GM21737 (cell line): ENCODE results near the gene SH3PXD2A.
"Not testable (repeated sequence)": the region's sequence is repeated elsewhere in the genome, so short reads cannot be mapped to it uniquely, and the experiment has no call there.

Source experiments
- ATAC-seq: cut with Tn5 transposase; IDR thresholded peaks from one replicate; pipeline ENCODE4 v1.9.1; 2021; ENCODE audit warnings: mild to moderate bottlenecking, moderate library complexity; ENCODE audit not compliant: unreplicated experiment

SH3PXD2A gene

DNA sequence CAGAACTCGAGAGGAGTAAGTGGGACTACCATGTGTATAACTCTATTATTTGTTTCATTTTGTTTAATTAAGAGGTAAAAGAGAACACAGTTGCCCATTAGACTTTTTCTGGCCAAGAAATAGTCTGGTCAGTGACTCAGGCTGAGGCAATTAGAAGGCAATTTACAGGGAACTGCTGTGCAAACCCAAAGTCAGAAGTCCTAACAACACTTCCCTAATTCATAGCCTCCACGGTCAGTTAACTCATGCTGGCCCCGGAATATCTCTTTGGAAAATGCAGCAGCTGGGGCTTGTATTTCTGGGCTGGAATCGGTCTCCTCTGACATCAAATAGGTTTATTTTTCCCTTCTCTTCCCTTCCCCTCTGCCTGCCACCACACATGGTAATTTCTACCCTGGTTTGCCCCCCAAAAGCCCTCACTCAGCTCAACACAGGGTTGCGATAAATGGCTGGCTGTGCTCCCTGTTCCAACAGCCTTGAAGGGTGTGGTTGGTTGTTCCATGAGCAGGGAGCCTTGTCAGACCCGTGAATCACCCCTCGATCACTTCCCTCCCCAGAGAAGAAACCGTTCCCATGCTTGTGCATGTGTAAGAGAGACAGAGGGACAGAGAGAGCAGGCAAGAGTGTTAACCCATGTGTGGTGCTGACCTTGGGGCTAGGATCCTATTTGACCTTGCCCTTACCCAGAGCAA is 5.3 kb downstream of the SH3PXD2A start:
- no peak for ATAC-seq

DNA sequence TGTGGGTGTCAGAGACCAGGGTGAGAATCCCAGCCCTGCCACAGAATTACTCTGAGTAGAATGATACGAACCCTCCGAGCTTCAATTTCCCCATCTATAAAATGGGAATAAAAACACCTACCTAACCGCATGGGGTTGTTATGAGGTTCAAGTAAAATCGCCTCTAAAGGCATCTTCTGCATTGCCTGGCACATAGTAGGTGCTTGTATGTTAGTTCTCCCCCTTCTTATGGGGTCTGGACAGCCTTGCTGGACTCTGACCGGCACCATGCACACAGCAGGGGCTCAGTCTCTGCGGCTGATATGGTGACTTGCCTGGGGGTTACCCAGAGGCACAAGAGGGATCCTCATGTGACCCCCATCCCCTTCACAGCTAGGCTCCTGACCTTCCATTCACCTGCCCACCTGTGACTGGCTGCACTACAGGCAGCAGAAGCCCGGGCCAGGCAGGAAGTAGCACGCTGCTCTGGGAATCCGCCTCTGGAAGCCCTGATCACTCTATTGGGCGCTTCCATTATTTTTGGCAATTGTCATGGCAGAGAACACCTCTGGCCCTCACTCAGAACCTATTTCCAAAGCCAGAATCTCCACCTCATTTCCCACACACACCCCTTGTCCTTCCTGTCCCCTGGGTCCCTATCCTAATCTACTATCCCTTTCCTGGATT is 6.0 kb downstream of the SH3PXD2A start:
- no peak for ATAC-seq

DNA sequence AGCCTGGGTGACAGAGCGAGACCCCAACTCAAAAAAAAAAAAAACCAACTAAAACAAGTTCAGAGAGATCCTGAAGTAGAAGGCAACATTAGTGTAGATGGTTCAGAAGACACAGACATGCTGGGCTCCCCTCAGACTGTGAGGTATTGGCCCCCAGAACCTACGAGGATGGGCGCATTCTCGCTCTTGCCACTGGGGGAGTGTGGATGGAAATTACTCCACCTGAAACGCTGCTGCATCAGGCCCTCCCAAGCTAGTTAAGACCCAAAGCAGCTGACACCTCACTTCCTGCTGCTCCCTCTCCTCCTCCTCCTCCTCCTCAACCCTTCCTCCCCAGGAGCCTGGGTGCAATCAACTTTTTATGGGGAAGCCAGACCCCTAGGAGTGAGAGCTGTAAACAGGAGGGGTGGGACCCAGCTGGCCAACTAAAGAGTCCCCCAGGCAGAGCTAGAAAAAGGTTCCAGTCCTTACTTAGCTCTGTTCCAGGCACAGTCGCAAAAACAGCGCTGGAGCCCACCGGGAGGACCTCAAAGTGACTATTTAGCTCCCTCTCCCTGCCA is 7.4 kb downstream of the SH3PXD2A start:
- ATAC-seq, result no peak

DNA sequence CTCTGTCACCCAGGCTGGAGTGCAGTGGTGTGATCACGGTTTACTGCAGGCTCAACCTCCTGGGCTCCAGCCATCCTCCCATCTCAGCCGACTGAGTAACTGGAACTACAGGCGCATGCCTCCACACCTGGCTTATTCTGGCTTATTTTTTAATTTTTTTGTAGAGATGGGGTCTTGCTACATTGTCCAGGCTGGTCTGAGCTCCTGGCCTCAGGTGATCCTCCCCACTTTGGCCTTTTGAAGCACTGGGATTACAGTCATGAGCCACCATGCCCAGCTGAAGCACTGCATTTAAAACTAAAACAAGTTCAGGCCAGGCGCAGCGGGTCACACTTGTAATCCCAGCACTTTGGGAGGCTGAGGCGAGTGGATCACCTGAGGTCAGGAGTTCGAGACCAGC is 8.0 kb downstream of the SH3PXD2A start:
- no peak for ATAC-seq

DNA sequence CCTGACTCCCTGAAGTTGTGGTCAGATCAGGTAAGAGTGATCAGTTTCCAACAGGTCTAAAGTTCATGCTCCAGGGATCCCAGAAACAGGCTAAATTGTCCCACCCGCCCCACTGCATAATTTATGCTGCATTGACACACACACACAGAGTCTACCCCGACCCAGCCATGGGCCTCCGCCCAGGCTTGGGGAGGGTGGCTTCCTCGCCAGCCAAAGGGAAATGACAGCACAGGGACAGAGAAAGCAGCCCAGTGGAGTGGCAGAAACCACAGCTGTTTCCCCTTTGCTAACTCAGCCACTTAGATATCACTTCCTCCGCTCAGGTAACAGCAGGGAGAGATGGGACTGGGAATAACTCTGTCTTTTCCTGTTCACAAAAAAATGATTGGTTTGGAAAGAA is 9.4 kb downstream of the SH3PXD2A start:
- no peak for ATAC-seq

DNA sequence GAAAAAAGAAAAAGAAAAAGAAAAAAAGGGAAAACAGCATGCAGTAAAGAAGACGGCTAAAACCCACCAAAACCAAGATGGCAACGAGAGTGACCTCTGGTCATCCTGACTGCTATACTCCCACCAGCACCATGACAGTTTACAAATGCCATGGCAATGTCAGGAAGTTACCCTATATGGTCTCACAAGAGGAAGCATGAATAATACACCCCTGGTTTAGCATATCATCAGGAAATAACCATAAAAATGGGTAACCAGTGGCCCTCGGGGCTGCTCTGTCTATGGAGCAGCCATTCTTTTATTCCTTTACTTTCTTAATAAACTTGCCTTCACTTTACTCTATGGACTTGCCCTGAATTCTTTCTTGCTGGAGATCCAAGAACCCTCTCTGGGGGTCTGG is 10.0 kb downstream of the SH3PXD2A start:
- ATAC-seq, result not testable (repeated sequence)

DNA sequence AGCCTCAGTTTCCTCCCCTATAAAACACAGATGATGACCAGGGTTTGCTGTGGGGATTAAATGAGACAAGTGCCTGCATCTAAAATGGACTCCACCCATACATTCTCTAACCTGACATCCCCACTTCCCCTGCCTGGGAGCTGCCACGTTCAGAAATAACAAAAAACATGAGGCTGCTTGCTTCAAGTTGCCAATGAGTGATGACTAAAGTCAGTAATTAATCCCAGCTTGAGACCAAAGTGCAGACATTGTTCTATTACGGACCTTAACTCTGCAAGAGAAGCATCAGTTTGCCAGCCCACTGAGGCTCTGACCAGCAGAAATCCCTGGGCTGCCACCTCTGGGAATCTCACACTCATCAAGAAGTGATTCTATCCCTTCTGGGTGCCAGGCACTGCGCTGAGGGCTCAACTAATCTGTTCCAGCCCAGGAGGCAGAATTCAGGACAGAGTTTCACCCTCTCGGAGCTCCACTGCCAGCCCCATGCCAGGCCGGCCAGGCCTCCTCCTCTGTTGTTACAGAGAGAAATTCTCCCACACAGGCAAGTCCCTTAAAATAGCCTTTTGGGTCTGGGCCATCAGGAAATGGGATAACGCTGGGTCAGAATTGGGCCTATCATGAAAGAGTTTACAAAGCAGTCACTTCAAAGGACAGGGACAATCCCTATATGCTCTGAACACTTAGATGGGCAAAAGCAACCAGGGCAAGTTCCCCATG is 11.4 kb downstream of the SH3PXD2A start:
- ATAC-seq, result no peak

DNA sequence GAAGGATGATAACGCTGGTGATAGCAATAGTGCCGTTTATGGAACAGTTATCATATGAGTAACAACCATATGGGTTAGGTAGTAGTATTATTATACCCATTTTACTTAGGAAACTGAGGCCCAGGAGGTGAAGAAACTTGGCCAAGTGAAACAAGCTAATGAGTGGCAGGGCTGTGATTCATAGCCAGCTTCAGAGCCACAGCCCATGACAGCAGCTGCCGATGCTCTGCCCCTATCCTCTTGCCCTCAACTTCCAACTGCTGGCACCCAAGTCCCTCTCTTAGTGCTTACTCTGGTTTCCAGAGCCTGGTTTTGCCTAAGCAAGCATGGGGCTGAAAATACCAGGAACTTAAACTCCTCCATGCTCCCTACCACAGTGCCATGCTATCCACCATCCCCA is 12.3 kb downstream of the SH3PXD2A start:
- no peak for ATAC-seq

DNA sequence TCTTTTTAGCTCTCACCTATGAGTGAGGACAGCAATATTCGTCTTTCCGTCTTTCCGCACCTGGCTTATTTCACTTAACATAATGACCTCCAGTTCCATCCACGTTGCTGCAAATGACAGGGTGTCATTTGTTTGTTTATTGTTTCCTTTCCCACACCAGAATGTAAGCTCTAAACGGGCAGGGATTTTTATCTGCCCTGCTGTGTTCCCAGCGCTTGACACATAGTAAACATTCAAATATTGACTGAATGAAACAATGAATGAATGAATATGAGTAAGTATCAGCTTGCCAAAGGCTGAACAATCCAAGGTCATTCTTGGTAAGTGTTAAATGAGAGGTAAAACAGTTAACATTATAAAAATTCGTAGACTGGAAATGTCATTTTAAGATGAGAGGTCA is 12.8 kb downstream of the SH3PXD2A start:
- no peak for ATAC-seq

DNA sequence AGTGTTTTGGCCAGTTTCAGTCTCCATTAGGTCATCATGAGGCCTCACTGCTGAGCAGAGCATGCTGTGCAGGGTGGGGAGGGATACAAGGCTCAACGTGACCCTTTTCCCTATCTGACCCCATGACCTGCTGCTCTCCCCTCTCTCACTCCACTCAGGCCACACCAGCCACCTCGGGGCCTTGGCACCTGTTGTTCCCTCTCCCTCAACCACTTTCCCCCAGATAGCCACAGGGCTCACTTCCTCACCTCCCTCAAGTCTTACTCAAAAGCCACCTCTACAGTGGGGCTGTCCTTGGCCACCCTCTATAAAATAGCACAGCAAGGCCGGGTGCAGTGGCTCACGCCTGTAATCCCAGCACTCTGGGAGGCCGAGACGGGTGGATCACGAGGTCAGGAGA is 13.9 kb downstream of the SH3PXD2A start:
- ATAC-seq, result no peak

DNA sequence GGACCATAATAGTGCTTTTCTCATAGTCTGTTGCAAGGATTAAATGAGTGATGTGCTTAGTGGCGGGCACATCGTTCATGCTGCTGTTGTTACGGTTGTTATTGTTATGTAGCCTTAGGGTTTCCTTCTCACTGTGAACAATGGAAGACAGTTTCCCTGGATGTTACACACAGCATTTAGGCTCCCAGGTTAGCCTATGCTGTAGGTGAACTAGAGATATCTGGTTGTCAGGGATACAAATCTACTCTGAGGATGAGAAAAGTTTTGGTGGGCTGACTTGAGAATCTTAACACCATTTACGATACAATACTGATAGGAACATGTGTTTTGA is 14.7 kb downstream of the SH3PXD2A start:
- no peak for ATAC-seq

DNA sequence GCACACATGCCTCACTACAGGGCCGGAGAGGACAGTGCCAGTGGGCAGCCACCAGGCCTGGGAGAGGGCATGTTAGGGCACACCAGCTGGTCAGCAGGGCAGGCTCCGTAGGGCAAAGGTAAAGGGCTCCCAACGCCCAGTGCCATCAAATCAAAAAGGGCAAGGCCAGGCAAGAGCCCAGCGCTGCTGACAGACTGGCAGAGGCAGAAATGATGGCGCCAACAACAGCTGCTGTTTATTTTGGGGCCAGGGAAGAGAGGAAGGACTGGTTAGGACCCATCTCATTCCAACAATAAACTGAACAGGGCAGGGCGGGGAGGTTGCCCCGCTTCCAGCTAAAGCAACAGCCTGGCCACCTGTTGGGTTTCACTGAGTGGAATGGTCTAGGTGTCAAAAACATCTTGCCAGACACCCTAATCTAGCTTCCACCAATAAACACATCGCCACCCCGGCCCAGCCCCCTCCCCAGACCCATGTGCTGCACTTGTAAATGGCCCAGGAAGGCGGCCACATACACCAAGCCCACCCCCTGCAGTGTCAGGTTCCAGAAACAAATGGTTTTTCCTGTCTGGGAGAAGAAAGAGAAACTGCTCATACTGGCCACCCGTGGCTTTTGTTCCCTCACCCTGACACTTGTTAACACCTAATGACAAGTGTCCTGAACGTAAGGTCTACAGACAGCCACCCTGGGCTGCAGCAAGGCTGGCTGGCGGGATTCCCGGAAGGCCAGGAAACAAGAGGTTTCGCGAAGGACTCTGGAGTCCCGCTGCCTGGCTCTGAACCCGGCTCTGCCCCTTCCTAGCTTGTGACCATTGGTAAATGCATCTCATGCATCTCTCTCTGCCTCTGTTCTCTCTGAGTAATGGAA is 15.3 kb downstream of the SH3PXD2A start:
- ATAC-seq, result no peak

DNA sequence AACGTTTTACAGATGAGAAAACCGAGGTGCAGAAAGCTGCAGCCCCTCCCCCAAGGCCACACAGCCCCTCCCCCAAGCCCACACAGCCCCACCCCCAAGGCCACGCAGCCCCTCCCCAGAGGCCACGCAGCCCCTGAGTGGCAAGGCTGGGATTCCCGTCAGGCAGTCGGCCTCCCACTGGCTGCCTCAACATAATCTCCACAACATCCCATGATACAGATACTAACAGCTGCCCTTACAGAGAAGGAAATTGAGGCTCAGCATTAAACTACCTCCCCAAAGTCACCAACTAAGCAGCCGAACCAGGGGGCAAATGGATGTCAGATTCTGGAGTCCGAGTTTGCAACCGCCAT is 15.9 kb downstream of the SH3PXD2A start:
- no peak for ATAC-seq

DNA sequence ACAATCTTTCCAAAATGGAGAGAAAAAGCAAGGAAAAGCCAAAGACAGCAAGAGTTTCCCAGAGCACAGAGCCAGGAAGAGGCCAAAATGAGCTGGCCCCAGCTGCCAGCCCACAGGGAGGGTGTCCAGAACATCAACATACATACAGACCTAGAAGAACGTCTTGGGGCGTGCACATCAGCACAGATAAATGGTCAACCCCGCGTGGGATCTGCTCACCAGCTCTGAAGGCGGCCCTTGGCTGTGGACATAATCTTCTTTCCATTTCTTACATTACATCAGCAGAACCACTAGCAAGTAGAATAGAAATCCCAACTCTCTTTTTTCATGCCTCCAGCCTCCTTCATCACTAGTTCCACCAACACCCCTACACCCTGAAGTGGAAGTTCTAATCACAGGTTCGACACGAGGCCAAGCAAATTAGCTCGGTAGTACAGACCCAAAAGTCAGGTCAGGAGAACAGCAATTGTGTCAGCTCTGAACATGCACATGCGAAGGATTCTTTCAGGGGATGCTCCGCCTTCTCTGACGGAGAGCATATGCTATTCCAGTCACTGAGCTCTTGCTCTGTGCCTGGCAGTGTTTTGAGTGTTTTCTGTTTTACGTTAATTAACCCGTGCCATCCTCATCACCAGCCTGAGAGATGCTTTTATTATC is 16.4 kb downstream of the SH3PXD2A start:
- ATAC-seq, result no peak

DNA sequence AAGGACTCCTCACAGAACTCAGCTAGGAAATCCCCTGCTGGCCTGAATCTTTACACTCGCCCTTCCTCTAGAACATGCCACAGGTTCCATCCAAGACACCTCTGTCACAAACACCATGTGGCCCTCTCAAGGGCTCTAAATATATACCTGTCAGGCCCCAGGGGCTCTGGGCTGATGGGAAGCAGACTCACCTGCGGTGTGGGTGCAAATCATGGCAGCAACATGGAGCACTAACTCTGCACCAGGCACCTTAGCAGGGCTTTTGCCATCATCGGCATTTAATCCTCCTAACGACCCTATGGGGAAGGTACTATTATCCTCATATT is 17.3 kb downstream of the SH3PXD2A start:
- ATAC-seq, result no peak

DNA sequence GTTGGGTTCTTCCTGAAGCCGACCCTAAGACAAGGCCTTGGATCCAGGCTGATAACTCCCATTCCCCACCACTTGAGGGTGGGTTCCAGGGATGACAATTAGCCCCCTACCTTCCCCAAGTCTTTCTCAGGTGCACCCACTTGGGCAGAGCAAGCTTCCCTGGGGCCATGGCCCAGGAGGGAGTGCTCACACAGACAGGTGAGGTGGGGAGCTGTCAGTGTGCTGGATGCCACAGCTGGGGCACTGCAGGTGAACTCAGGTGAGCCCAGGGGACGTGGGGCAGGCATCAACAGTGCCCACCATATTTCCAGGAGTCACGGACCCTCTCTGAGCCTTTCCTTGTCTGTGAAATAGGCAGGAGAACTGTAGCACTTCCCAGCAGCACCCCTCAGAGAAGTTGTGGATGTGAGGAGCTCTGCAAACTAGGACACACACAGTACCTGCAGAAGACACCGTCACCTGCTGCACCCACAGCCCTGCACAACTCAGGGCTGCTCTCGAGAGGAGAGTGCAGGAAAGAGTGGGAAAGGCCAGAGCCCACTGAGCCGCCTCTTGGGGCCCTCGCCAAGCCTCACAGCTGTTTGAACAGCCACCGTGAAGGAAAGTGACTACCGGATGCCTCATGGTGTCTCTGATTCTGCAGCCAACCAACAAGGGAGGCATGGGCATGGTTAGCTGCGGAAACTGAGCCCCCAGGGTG is 17.9 kb downstream of the SH3PXD2A start:
- ATAC-seq, result no peak

DNA sequence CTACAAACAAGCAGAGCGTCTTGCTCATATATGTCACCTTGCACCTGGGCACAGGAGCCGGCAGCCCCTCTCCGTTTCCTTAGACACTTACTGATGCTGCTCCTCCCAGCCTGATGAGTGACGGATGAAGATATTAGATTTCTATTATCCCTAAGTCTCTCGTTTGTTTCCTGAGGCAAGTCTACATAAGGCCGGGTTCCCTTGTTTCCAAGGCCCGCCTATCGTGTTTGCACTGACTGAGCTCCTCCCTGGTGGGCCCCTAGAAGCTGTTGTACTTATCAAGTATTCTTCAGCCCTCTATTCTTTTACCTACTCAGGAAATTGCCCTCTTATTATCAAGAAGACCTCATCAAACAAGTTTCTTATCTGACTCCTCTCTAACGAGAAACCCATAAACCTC is 18.5 kb downstream of the SH3PXD2A start:
- ATAC-seq, result no peak

DNA sequence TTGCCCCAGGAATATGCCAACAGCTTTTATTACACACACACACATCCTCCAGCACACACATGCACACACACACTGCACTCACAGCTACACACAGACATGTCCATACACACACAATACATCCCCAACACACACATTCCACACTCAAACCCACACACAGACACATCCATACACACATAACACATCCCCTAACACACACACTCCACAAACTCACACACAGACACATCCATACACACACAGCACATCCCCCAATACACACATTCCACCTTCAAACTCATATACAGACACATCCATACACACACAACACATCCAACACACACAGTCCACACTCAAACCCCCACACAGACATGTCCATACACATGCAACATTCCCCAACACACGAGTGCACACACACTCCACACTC is 19.1 kb downstream of the SH3PXD2A start:
- ATAC-seq, result no peak

DNA sequence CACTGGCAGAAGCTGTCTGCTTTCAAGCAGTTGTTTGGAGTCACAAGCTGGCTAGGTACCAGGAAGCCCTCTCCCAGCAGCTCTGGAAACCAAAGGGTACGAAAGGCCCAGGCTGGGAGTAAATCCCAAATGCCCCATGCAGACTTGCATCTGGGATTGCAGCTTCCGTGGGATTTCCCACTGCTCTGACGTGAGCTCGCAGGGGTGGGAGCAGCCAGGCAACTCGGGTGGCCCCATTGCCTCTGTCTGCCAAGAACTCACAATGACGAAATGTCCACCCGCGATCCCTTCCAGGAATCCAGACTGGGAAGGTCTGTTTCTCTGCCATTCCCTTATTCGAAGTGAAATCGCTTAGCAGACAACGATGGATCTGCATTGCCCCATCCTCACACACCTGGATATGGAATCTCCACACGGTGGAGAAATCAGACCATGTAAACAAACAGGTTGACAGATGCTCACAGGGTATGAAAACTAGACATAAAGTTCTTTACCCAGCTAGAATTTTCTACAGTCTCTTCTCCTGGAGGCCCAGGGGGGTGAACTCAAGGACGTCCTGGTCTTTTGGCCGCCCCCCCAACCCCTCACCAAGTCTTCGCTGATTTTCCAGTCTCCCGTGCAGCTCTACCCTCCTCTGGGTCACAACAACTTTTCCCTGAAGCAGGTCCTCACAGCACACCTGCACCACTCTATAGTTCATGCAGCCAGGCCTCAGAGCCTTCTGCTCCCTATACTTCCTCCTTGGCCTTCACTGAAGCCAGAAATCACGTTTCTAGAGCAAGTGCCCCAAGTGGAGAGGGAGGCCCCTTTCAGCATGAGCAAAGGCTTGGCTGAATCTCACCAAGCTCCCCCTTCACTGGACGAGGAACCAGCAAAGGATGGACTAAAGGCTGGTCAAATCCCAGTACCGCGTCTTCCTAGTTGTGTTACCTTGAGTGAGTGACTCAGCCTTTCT is 20.0 kb downstream of the SH3PXD2A start:
- no peak for ATAC-seq
